HG03575 (cell line): ENCODE data around the gene SLMAP.

Source experiments
- ATAC-seq: cut with Tn5 transposase; IDR thresholded peaks from one replicate; pipeline ENCODE4 v1.9.1; 2021; ENCODE audit not compliant: unreplicated experiment, insufficient number of reproducible peaks, low FRiP score; ENCODE audit errors: extremely low read depth

SLMAP gene

DNA sequence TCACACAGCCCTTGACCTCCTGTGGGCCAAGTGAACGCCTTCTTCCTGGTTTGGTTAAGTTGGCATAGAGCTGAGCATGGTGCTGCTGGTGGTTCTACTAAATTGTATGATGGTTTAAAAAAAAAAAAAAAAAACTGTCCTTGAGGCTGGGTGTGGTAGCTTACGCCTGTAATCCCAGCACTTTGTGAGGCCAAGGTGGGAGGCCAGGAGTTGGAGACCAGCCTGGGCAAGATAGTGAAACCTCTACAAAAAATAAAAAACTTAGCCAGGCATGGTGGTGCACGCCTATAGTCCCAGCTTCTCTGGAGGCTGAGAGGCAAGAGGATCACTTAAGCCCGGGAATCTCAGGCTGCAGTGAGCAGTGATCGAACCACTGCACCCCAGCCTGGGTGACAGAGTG lies 193.2 kb downstream of the SLMAP start:
- ATAC-seq = no peak

DNA sequence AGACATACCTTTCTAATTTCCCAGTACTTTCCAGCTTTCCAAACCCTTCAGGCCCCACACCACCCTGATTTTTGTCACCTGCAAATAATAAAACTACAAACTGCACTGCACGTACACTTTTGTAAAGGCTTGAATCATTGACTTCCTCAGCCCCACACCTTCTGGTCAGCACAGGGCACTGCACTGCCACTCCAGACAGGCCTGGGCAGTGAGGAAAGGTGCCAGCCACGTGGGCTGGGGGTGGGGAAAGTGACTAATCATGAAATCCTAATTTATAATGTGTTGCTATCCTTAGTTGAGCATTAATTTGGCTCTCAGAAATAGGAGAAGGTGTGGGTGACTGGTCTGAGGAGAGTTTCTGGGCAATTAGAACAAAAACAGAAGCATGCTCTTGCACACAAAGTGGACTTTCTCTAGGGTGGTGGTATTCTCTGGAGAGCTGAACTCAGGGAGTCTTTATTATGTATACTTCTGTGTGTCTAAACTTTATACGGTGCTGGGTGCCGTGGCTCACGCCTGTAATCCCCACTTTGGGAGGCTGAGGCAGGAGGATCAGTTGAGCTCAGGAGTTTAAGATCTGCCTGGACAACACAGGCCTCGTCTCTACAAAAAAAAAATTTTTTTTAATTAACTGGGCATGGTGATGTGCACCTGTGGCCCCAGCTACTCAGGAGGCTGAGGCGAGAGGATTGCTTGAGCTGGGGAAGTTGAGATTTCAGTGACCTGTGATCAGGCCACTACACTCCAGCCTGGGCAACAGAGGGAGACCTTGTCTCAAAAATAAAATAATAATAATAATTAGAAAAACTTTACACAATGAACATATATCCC lies 193.9 kb downstream of the SLMAP start:
- ATAC-seq = no peak

DNA sequence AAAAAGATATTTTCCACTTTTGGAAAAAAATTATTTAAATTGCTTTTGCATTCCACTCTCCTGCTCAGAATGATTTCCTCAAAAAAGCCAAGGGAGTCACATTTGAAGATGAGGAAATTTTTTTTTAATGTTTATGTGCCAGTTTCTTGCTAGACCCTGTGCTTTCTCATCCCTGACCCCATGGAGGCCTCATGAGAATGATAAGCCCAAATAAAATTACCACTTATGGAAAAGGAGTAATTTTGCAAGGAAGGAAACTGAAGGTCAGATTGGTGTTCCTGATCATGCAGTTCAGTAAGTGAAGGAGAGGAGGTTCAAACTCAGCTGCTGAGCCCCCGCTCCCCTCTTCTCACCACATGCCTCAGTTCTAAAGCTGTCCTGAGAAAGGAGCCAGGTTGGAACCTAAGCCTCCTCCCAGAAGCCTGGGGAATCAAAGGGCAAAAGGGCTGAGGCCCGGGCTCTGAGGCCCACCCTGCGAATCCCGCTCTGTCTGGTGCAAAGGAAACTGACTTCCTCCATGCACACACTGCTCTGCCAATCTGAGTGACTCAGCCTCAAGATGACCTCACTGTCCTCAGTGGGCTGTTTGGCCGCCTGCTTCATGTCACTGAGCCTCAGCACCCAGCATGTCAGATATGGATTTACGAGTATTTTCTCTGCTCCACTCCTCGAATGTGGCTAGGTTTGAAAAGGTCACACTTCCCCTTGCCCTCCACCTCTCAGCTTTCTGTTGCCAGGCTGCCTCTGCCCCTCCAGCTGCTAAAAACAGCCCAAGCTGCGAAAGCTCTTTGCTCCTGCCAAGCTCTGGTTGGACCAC lies 195.2 kb downstream of the SLMAP start:
- ATAC-seq = no peak

DNA sequence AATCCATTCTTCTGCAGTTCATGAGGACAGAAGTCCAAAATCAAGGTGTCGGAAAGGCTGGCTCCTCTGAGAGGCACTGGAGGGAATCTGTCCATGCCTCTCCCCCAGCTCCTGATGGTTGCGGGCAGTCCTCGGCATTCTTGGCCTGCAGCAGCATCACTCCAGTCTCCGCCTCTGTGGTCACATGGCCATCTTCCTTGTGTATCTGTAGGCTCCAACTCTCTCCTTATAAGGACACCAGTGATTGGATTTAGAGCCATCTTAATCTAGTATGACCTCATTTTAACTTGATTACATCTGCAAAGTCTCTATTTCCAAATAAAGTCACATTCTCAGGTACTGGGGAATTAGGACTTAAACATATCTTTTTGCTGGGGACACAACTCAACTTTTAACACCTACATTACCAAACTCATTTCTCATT lies 196.1 kb downstream of the SLMAP start:
- no peak for ATAC-seq

DNA sequence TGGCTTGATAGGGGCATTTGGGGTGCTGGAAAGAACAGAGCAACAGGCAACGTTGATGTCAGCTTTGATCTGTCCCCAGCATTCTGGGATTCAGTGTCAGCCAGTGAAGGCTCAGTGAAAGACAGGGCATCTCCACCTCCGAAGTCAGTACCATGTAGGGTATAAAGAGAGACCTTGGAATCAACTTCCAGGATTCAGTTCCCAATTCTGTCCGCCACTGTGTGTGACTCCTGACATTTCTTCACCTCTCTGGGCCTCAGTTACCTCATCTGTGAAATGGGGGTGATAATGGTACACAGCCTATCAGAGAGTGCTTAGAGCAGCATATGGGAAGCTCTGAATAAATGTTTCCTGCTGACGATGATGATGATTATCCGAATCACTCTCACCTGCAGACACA lies 196.5 kb downstream of the SLMAP start:
- no peak for ATAC-seq

DNA sequence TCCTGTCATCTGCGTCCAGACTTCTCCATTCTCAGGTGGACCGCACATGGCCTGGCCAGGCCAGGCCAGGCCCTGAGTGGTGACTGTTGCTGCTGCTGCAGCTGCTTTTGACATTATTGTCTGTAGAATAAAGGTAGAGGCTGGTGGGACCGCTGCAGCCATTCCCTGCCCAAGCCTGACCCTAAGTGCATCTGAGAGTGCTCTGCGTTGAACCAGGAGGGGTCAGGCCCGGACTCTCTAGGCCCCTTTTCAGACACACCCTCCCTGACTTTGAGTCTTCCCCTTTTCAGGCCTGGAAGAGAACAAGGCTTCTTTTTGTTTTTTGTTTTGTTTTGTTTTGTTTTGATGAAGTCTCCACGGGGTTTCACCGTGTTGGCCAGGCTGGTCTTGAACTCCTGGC lies 197.5 kb downstream of the SLMAP start:
- ATAC-seq = no peak

DNA sequence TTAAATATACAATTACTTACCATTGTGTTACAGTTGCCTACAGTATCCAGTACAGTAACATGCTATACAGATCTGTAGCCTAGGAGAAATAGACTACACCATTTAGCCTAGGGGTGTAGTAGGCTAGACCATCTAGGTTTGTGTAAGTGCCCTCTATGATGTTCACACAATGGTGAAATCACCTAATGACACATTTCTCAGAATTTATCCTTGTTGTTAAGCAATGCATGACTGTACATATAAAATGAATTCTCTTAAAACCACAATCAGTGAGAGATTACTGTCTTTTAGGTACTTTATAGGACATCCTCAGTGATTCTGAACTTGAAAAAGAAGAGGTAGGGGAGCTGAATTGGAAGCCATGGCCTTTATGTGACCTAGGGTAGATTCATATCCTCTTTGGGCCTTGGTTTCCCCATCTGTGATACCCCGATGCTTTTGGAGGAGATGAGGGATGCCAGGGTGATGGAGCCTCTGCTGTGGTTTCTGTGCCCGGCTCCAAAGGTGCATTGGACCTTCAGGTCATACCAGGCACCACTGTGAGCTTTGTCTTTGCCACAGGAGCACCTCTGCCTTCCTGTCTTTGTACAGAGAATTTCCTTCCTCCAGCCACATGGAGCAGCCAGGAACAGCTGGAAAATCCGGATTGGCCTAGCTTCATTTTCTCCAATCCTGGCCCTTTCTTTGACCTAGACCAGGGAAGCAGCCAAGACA lies 200.2 kb downstream of the SLMAP start:
- no peak for ATAC-seq

DNA sequence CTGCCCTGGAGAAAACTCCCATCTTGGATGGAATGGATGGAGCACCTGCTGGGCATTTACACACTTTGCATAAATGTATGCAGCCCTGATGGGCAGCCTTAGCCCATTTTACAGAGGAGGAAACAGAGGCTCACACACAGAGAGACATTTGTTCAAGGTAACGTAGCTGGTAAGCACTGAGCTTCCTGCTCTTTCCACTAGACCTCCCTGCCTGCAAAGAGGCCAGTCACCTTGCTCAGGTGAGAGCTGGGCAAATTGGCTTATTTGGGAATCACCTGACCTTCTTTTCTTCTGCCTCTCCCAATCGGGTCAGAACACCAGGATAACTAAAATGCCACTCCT lies 200.7 kb downstream of the SLMAP start:
- ATAC-seq = no peak

DNA sequence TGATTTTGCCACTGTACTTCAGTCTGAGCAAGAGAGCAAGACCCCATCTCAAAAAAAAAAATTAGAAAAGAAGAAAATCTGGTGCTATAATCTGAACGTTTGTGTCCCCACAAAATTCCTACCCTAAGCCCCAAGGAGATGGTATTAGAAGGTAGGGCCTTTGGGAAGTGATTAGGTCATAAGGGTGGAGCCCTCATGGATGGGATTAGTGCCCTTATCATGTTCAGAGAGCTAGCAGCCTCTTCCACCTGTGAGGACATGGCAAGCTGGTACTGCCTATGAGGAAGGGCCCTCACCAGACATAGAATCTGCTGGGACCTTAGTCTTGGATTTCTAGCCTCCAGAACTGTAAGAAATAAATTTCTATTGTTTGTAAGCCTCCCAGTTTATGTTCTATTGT lies 201.7 kb downstream of the SLMAP start:
- no peak for ATAC-seq

DNA sequence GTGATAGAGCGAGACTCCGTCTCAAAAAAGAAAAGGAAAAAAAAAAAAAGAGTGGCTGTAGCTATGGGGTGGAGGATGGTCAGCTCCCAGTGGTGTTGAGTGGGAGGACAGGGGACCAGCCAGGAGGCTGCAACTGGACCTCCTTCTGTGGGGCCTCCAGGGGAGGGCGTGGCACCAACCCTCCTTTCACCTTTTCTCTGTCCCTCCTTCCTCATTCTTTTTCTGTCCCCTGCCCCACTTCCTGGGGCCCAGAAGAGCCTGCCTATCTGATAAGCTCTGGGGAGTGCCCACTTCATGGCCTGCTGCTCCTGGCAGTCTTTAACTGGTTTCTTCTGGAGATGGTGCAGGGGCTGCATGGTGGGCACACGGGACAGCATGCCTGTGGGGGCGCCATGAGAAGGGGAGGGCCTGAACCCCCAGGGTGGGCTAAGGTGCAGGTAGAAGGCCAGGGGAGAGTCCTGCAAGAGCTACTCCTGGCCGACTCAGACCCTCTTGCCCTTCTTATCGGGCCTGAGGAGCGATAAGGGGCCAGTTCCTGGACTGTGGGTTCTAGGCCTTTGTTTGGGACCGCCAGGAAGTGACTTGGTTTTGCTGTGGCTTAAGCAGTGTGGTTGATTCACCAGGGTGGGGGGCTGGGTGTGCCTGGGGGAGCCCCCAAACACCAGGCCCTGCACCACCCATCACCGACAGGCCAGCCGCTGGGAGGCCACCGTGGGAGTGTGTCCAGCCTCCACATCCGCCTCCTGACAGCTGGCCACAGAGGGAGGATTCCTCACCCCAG lies 202.7 kb downstream of the SLMAP start:
- no peak for ATAC-seq

DNA sequence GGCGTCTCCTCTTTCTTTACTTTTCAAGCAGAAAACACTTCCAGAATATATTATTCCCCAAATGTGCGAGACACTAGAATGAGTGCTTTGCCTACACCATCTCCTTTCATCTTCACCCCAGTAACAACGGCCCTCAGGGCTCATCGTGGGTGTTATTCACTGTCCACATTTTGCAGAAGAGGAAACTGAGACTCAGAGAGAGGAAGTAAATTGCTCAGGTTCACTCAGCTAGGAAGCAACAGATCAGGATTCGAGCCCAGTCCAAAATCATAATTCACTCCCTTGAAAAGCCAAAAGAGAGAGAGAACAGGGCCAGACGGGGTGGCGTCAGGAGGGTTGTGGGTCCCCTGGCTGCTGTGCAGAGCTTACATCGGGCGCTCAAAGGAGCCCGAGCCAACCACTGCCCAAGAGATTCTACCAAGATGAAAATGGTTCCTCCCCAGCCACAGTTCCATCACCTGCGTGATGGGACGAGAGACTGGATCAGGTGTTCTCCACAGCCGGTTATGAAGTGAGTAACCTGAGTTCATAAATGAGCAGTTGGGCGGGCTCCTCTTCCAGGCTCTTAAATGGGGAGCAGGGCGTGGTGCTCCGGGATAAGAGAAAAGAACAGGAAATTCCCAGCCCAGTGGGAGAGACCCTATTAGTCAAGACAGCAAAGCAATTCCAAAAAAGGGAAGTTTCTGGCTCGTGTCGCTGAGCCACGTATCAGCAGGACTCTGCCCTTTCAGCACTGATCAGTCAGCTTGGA lies 203.5 kb downstream of the SLMAP start:
- no peak for ATAC-seq

DNA sequence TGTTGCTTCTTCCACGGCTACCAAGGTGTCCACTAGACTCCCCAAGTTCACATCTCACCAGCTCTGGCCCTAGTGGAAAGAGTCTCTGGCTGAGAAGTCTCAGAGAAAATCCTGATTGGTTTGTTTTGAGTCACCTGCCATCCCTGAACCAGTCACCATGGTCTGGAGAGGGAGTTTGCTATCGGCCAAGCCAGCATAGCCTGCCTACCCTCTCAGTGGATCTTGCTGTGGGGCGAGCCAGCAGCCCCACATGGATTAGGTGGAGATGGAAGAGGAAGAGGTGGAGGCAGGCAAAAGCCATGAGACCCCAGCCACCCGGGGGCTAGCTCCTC lies 204.0 kb downstream of the SLMAP start:
- no peak for ATAC-seq

DNA sequence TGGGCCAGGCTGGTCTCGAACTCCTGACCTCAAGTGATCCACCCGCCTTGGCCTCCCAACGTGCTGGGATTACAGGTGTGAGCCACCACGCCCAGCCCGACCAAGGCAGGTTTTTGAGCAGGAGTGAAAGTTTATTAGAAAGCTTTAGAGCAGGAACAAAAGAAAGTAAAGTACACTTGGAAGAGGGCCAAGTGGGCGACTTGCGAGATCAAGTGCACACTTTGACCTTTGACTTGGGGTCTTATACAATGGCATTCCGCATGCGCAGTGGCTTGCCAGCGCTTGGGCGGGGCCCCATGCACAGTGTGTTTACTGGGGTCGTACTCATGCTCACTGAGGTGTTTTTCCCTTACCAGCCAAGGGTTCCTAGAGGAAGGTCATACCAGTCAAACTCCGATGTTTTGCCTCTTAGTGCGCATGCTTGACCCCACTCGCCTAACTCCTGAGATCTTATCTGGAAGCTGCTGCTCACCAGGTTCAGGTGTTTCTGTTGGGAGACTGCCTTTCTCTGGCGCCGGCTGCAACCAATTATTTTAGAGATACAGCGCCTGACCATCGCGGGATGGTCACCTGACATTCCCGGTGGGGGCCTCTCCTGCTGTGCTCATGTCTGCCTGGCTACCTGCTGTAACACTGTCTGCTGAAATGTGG lies 205.2 kb downstream of the SLMAP start:
- ATAC-seq = no peak

DNA sequence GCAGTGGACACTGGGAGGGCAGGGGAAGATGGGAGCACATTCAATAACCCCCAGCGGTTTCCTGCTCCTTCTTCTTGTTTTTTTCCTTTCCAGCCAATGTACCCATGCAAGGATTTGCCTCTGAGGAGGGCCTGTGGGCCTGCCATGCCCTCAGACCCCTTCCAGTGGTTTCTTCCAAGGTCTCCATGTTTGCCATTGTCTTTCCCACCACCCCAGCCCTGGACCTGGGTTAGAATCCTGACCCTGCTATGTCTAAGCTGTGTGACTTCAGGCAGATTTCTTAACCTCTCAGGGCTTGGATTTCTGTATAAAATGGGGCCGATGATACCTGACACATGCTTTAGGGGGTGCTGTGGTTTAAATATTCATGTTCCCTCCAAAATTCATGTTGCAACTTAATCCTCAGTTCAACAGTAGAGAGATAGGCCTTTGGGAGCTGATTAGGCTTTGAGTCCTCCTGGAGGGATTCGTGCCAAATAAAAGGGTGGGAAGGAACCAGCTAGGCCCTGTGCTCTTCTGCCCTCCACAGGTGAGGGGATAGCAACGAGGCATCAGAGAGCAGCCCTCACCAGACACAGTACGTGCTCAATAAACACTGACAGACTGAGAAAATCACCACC lies 205.8 kb downstream of the SLMAP start:
- no peak for ATAC-seq

DNA sequence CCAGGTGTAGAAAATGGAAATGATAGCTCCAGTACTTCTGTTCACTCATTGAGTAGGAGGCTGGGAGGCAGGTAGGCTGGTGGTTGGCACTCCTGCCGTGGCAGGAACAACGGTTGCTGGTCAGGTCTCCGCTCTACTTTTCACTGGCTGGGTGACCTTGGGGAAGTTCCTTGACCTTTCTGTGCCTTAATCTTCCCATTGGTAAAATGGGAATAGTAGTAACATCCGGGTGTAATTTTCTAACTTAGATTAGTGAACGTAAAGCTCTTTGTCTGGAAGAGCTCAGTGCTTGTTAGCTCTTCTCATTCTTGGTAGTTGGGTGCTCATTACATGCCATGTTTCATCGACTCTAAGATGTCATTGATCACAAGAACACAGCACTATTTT lies 206.3 kb downstream of the SLMAP start:
- ATAC-seq = no peak

DNA sequence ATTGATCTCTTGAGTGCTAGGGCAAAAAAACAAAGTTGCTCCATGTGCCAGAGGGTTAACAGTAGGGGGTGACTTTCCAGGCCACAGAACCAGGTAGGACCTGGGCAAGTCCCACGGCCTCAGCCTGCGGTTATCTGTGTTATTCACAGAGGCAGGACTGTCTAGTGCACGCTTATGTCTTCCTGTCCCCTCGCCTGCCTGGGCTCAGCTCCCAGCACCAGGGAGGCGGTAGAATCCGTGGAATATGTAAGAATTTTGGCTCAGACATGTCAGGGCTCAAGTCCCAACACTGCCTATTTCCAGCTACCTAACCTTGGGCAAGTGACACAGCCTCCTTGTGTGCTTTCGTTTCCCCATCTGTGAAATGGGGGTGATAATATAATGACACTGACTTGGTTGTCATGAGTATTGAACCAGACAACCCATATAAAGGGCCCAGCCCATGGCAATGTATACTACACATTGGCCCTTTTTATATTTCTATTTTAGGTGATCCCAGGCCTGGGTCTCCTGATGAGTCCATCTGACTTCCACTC lies 207.8 kb downstream of the SLMAP start:
- no peak for ATAC-seq

DNA sequence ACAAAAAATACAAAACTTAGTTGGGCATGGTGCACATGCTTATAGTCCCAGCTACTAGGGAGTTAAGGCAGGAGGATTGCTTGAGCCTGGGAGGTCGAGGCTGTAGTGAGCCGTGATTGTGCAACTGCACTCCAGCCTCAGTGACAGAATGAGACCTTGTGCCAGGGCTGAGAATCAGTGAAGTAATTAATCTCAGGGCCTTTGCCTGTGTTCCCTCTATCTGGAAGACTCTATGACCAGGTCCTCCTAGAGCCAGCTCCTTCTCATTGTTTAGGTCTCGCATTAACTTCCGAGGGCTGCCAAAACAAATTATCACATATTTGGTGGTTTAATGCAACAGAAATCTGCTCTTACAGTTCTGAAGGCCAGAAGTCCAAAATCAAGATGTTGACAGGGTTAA lies 210.7 kb downstream of the SLMAP start:
- ATAC-seq = no peak

DNA sequence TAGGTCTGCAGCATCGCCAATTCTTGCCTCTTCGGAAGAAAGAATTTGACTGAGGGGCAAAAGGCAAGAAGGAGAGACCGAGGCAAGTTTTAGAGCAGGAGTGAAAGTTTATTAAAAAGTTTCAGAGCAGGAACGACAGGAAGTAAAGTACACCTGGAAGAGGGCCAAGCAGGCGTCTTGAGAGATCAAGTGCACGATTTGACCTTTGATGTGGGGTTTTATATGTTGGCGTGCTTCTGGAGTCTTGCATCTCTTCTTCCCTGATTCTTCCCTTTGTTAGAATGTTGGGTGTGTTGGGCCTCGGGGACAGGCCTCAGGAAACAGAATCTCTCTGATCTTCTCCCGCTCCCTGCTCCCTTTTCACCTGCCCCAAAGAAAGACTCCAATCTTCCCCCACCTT lies 211.5 kb downstream of the SLMAP start:
- ATAC-seq = no peak
